DOHH2 (cell line): ENCODE measurements around the gene SLC30A2.

Experiments
- EZH2phosphoT487 ChIP-seq: fragments of 200-600 bp; sonication (generic); IDR thresholded peaks from 2 replicates; pipeline ENCODE4 v1.6.1; 2017; ENCODE audit warnings: borderline replicate concordance, mild to moderate bottlenecking, antibody characterized with exemption, low read length, moderate library complexity, mixed read lengths
- TF ChIP-seq, protein P1 (sequence below): fragments of 200-600 bp; sonication (generic); IDR thresholded peaks from one replicate; pipeline ENCODE4 v1.5.1; 2014; ENCODE audit warnings: antibody characterized with exemption, mild to moderate bottlenecking, low read depth, low read length; ENCODE audit not compliant: poor library complexity, severe bottlenecking

DNA sequence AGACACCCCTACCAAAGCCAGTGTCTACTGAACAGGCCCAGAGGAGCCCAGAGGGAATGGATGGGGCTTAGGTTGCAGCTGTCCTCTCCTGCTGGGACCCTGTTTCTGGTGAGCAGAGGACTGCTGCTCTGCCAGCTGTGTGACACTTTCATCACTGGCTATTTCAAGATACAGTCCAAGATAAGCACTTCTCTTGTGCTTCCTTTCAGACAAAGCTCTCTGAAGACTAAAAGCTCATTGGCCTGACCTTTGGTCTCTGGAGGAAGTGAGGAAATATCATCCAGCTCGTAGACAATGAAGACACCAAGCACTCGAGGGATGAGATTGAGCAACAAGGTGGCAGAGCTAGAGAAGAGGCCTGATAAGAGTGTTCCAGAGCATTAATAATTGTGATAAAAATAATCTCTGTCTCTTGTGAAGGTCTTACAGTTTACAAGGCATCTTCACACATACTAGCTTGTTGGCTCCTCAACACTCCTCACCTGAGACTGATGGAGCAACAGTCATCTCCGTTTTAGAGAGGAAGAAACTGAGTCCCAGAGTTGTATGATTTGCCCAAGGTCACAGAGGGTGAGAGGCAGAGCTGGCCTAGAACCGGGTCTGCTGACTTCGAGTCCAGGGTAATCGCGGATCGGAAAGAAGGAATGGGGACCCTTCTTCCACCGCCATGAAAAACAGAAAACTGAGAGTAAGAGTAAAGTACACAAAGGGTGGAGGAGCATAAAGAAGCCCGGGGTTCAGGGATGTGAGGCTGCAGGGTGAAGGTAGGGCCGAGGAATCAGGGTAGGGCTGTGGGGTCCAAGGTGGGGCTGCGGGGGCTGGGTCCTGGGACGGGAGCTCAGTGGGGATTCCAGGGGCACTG is 48.7 kb downstream of the SLC30A2 start:
- TF ChIP-seq, protein P1, sequence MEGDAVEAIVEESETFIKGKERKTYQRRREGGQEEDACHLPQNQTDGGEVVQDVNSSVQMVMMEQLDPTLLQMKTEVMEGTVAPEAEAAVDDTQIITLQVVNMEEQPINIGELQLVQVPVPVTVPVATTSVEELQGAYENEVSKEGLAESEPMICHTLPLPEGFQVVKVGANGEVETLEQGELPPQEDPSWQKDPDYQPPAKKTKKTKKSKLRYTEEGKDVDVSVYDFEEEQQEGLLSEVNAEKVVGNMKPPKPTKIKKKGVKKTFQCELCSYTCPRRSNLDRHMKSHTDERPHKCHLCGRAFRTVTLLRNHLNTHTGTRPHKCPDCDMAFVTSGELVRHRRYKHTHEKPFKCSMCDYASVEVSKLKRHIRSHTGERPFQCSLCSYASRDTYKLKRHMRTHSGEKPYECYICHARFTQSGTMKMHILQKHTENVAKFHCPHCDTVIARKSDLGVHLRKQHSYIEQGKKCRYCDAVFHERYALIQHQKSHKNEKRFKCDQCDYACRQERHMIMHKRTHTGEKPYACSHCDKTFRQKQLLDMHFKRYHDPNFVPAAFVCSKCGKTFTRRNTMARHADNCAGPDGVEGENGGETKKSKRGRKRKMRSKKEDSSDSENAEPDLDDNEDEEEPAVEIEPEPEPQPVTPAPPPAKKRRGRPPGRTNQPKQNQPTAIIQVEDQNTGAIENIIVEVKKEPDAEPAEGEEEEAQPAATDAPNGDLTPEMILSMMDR, result no peak
- no peak for TF ChIP-seq EZH2phosphoT487
